Femur (tissue), 1 donor: Measurements from ENCODE around the gene AMDHD1.

Source experiments
- DNase-seq: peaks from one replicate; pipeline ENCODE4 v3.0.0-alpha.2; 2017

Gene AMDHD1

GRCh38 chr12:95996034-95996658 is 53.0 kb downstream of the AMDHD1 start, which contains the start of gene HAL:
TSS of gene HAL (minus strand) at chr12:95996344. CDS start at chr12:95995910, 434 bp downstream.
- DNase-seq: peak; percentile 43

DNA sequence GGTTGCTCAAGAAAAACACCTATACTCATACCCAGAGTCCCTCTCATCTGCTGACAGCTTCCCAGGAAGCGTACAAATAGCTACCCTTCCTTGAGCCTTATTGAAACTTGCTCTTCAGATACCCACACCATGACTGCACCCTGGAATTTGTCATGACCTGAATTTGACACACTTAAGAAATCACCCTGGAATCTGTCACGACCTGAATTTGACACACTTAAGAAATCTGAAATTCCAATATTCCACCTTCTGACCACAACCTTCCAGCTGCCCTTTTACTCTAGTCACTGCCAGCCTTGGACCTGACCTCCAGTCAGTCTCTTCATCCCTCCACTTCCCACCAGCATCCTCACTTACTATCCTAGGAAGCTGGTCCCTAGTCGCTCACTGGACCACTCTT is 54.1 kb downstream of the AMDHD1 start:
- no peak for DNase-seq

DNA sequence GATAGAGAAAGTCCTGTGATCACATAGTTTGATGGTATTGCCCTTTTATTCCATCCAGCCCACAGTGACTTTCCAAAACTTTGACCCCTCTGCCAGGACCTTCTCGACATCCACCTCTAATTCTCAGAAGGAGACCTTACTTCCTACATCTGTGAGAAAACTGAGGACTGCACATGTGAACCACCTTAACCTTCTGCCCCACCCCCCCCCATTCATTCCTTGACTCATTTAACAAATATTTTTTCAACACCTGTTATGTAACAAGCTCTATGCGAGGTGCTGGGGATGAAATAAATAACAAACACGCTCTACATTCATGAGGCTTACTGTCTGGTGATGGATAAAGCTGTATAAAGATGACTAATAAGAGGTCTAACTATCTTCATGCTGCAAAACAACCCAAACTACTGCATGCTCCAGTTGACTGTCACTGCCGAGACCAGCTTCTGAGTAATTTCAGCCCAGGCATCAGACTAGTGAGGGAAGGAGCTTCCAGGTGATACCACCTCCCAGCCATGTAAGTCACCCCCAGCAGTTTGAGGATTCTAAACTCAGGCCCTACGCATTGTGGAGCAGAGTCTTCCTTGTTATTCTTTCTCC is 54.9 kb downstream of the AMDHD1 start:
- no peak for DNase-seq

GRCh38 chr12:95998611-95999286 is 55.6 kb downstream of the AMDHD1 start:
- DNase-seq: no peak

DNA sequence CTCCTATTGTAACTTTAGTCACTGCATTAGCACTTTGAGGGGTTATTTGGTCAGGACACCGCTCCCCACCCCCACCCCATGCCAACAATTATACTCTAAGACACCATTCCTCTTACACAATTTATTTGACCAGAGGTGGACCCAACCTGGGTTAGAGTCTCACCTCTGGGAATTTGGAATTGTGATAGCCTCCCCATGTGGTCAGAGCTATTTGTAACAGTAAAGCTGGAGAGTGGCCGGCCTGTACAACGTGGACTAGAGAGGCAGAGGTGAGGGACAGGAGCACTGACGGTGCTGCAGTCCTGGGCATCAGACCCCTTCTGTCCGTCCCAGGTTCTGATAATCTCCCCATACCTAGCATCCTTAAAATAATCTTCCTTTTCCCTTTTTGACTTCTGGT is 56.4 kb downstream of the AMDHD1 start:
- DNase-seq: no peak

DNA sequence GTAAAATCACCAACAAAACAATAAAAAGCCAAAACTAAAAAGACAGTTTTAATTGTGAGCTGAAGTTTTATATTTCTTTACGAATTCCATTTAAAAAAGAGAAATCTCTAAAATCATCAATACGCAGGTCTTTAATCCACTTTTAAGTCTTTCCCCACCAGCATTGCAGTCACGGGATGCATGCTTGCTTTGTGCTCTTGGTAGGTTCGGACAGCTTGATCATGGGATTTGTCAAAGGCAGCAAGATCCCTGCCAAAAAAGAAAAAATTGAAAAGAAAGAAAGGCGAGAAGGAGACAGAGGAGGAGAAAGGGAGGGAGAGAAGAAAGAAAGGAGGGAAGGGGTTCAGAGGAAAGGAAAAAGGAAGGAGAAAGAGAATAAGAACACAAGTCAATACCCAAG is 57.7 kb downstream of the AMDHD1 start:
- no peak for DNase-seq

DNA sequence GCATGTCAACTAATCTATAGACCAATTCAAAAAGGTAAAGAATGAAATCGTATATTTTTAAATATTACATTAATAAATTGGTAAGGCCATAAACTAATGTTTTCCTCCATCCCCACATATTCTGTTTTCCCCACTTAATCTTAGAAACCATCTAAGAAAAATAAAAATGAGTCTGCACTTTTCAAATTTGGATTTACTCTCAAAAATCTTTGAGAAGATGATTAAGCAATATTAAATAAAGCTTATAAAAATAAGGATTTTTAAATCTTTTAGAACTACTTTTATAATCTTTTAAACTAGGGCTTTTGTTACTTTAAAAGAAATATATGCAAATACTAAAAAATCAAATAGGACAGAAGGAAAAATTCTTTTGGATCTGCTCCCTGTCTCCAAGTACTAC is 63.6 kb downstream of the AMDHD1 start:
- DNase-seq: no peak

DNA sequence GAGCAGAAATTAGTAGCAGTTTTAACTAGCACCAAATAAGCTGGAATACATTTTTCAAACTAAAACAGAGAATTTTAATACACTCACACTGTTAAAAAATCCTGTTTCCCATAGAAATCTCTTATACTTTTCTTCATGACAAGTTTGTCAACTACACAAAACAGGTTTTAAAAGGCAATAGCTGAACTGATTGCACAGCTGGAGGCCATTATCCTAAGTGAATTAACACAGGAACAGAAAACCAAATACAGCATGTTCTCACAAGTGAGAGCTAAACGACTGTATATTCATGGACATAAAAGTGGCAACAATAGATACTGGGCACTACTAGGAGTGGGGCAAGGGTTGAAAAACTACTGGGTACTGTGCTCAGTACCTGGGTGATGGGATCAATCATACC is 64.6 kb downstream of the AMDHD1 start:
- DNase-seq: no peak

- DNase-seq: no peak
These were observed 71.9 kb downstream of the AMDHD1 start for GRCh38 chr12:96014943-96015599.

DNA sequence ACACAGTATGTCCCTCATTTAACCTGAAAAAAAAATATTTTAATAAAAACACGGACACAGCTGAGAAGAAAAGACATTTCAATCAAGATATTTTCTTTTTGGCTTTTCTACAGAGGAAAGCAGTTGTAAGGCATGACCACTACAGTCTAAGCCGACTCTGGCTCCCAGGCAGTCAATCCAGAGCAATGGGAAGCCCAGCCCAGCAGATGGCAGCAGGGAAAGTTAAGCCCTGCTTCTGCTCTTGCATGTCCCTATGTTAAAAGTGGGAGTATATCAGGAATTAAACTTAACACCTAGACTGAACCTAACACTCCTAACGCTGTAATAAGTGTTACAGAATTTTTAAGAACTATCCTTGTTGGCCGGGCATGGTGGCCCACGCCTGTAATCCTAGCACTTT is 72.5 kb downstream of the AMDHD1 start:
- peak; percentile 43 for DNase-seq
